Neural progenitor cell (in vitro differentiated cells): Measurements from ENCODE around the gene SULT1A2.

ENCODE experiments used
- CTCF ChIP-seq: fragments of 200-600 bp; sonication (generic); IDR thresholded peaks from 2 replicates; pipeline ENCODE4 v1.5.1; 2017; ENCODE audit warnings: antibody characterized with exemption, mild to moderate bottlenecking
- EZH2phosphoT487 ChIP-seq: fragments of 200-600 bp; sonication (generic); IDR thresholded peaks from 2 replicates; pipeline ENCODE4 v1.6.1; 2017; ENCODE audit warnings: antibody characterized with exemption

- TF ChIP-seq CTCF: no peak
- TF ChIP-seq EZH2phosphoT487: no peak
Observed at GRCh38 chr16:28574925-28575324, 21.9 kb downstream of the SULT1A2 start.
